Measurements from ENCODE around the gene HTR5A. TPM values are rescaled to one million over a fixed set of nuclear protein-coding genes. Genes with fewer than 3 reads are reported as not detected.

HTR5A gene
- total RNA-seq, 1 donor from 2014 or later = not detected

GRCh38 chr7:155090684-155091083, 20.6 kb downstream of the HTR5A start:
- DNase-seq (ENCODE audit: low spot score) = no peak

- DNase-seq (ENCODE audit: low spot score) = no peak
Measured at GRCh38 chr7:155093596-155093995, 23.5 kb downstream of the HTR5A start.

- no peak for DNase-seq (ENCODE audit: low spot score)
Measured at GRCh38 chr7:155094636-155095135, 24.6 kb downstream of the HTR5A start.

- DNase-seq (ENCODE audit: low spot score) = no peak
Measured at GRCh38 chr7:155097338-155097737, 27.2 kb downstream of the HTR5A start.

- no peak for DNase-seq (ENCODE audit: low spot score)
Measured at GRCh38 chr7:155103839-155104238, 33.7 kb downstream of the HTR5A start.

GRCh38 chr7:155104913-155105312, 34.8 kb downstream of the HTR5A start:
- DNase-seq (ENCODE audit: low spot score) = no peak

- DNase-seq (ENCODE audit: low spot score) = no peak
Measured at GRCh38 chr7:155106356-155106755, 36.2 kb downstream of the HTR5A start.

GRCh38 chr7:155107126-155107525, 37.0 kb downstream of the HTR5A start:
- no peak for DNase-seq (ENCODE audit: low spot score)

- DNase-seq (ENCODE audit: low spot score) = no peak
Measured at GRCh38 chr7:155108144-155108901, 38.2 kb downstream of the HTR5A start.

- no peak for DNase-seq (ENCODE audit: low spot score)
Measured at GRCh38 chr7:155109121-155109520, 39.0 kb downstream of the HTR5A start.

- no peak for DNase-seq (ENCODE audit: low spot score)
Measured at GRCh38 chr7:155115288-155115687, 45.2 kb downstream of the HTR5A start.

- DNase-seq (ENCODE audit: low spot score) = no peak
Measured at GRCh38 chr7:155119801-155120382, 49.8 kb downstream of the HTR5A start.

- DNase-seq (ENCODE audit: low spot score) = no peak
Measured at GRCh38 chr7:155120460-155120859, 50.3 kb downstream of the HTR5A start.

- DNase-seq (ENCODE audit: low spot score) = no peak
Measured at GRCh38 chr7:155122831-155123230, 52.7 kb downstream of the HTR5A start.

GRCh38 chr7:155123413-155123812, 53.3 kb downstream of the HTR5A start:
- DNase-seq (ENCODE audit: low spot score) = no peak

GRCh38 chr7:155124706-155125105, 54.6 kb downstream of the HTR5A start:
- no peak for DNase-seq (ENCODE audit: low spot score)

- DNase-seq (ENCODE audit: low spot score) = no peak
Measured at GRCh38 chr7:155129186-155129585, 59.1 kb downstream of the HTR5A start.

GRCh38 chr7:155129789-155130188, 59.7 kb downstream of the HTR5A start:
- no peak for DNase-seq (ENCODE audit: low spot score)

GRCh38 chr7:155130493-155130892, 60.4 kb downstream of the HTR5A start:
- no peak for DNase-seq (ENCODE audit: low spot score)

- DNase-seq (ENCODE audit: low spot score) = no peak
Measured at GRCh38 chr7:155131090-155131489, 61.0 kb downstream of the HTR5A start.

- no peak for DNase-seq (ENCODE audit: low spot score)
Measured at GRCh38 chr7:155132431-155132830, 62.3 kb downstream of the HTR5A start.

GRCh38 chr7:155136619-155137243, 66.6 kb downstream of the HTR5A start:
- no peak for DNase-seq (ENCODE audit: low spot score)
